Omental fat pad (tissue), 4 donors: ENCODE measurements around the gene PICALM. TPM values are rescaled to one million over a fixed set of nuclear protein-coding genes. Genes with fewer than 3 reads are reported as not detected.
A peak's percentile ranks its signal among the peaks of the same experiment; 100 is the strongest.

Experiments
- ATAC-seq: fragments of 150-250 bp; one replicate; pipeline ENCODE4 v1.9.1; 2016; ENCODE audit warnings: mild to moderate bottlenecking, moderate library complexity; ENCODE audit not compliant: low FRiP score
- DNase-seq: peaks from one replicate; pipeline ENCODE4 v3.0.0-alpha.2; 2019; ENCODE audit warnings: low spot score
- CTCF ChIP-seq, 3 donors: fragments of 450-650 bp; IDR thresholded peaks; one replicate each; pipeline ENCODE4 v1.5.1; 2016 to 2017; ENCODE audit warnings: antibody characterized with exemption in 3 of 3, mild to moderate bottlenecking in 3 of 3, moderate library complexity in 2 of 3
- total RNA-seq, 4 donors: library from RNA; depleted of rRNA; stranded (reverse); fragments of >200 nt; gene quantifications; one replicate each; pipeline ENCODE4 v1.1.0, GENCODE V29; 2016

PICALM gene
- total RNA-seq, 4 donors from 2014 or later: 302 to 622 (median 395) TPM

- no peak for ATAC-seq
- DNase-seq: no peak
- no peak for TF ChIP-seq CTCF (IDR thresholded peaks at IDR 0.05)
Observed at GRCh38 chr11:85989746-85990145, 79.1 kb downstream of the PICALM start.

DNA sequence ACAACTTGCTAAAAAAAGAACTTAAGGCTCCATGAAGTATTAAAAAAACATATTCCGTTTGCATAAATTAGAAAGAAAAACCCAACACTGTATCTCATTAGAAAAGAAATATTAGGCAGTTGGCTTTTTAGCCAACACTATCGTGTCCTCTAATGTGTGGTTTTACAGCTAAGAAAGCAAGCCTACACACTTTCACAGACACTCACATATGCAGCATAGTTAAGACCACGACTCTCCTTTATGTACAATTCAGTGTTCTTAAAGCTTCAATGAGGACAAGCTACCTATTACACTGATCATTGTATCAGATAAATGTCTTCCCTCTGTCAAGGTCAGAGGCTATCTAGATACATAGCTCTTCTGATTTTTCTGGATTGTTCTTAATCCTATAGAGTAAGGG is 80.1 kb downstream of the PICALM start:
- TF ChIP-seq CTCF (IDR thresholded peaks at IDR 0.05): no peak
- DNase-seq (no peak), ATAC-seq (no peak)

- DNase-seq (no peak), ATAC-seq (peak; percentile 48)
- no peak for TF ChIP-seq CTCF (IDR thresholded peaks at IDR 0.05)
Observed at GRCh38 chr11:85977751-85978160, 91.1 kb downstream of the PICALM start.

- no peak for DNase-seq
- TF ChIP-seq CTCF (IDR thresholded peaks at IDR 0.05): no peak
- ATAC-seq: no peak
Observed at GRCh38 chr11:85976525-85976924, 92.4 kb downstream of the PICALM start.

DNA sequence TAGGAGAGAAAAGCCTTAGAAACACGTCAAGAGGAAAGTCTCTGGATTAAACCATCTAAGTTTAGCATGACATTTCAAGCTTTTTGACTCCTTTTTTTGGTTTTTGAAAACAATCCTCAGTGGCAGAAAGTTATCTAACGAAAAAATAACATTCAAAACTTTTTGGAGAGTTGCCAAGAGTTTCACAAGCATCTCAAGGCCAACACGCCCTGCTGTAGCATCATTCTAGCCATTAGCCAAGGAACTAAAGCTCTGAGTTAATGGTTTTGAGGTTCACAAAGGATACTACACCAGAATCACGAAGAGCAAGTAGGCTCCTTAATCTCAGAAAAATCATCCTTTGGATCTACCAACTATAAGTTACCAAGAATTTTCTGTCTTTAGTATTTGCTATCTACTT is 94.8 kb downstream of the PICALM start:
- TF ChIP-seq CTCF (IDR thresholded peaks at IDR 0.05): no peak
- ATAC-seq (no peak), DNase-seq (no peak)

- no peak for ATAC-seq
- no peak for DNase-seq
- TF ChIP-seq CTCF (IDR thresholded peaks at IDR 0.05): no peak
Observed at GRCh38 chr11:85970593-85970992, 98.3 kb downstream of the PICALM start.

DNA sequence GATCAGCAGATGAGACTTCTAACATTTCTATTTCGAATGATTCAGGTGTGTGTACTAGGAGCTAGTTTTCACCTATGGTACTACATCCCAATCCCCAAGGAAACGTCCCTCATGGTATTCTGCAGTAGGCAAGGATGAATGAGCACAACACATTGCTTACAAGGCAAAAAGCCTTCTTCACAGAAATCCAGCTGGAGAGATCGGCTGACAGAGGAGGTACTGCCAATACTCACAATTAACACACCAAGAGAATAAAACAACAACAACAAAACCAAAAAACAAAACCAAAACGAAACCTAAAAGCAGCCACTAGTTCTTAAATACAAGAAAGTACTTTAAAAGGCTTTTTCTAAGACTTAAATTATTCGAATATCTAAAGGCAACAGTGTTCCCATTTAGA is 101.4 kb downstream of the PICALM start:
- ATAC-seq (no peak), DNase-seq (no peak)
- no peak for TF ChIP-seq CTCF (IDR thresholded peaks at IDR 0.05)
